ENCODE results near the gene ESYT2. TPM values are rescaled to one million over a fixed set of nuclear protein-coding genes. Genes with fewer than 3 reads are reported as not detected.
"Not testable (repeated sequence)": the region's sequence is repeated elsewhere in the genome, so short reads cannot be mapped to it uniquely, and the experiment has no call there.

ESYT2 gene
- total RNA-seq, 1 donor from 2014 or later, result 61.3 TPM

- DNase-seq, result peak; percentile 58
- Mint-ChIP-seq H3K9me3 (peaks cover 11% of the 10 kb centered on the region), H3K27ac (peak overlapping the region; percentile 71), H3K27me3 (no peaks in the 10 kb centered on the region), H3K36me3 (ENCODE audit: low read depth) (peaks cover 10% of the 10 kb centered on the region), H3K4me3 (no peak overlapping the region), H3K4me1 (peaks cover 34% of the 10 kb centered on the region)
- intact Hi-C loops (cut with micrococcal nuclease), result loop anchor here (10.0 kb wide), 2 partner anchors 68 to 1572 kb away; partner anchors contain the start of gene UBE3C
Measured at GRCh38 chr7:158706710-158707590, 122.4 kb downstream of the ESYT2 start.

- peaks cover 16% of the 10 kb centered on the region for H3K36me3 Mint-ChIP-seq (ENCODE audit: low read depth)
- peak overlapping the region; percentile 71 for H3K27ac Mint-ChIP-seq
- H3K9me3 Mint-ChIP-seq, result peaks cover 11% of the 10 kb centered on the region
- DNase-seq, result peak; percentile 57
- intact Hi-C loops (cut with micrococcal nuclease), result loop anchor here (10.0 kb wide), 2 partner anchors 69 to 1571 kb away; partner anchors contain the start of gene UBE3C
- H3K4me1 Mint-ChIP-seq, result peaks cover 39% of the 10 kb centered on the region
- no peaks in the 10 kb centered on the region for H3K27me3 Mint-ChIP-seq
- H3K4me3 Mint-ChIP-seq, result peak overlapping the region; percentile 73
Measured at GRCh38 chr7:158706273-158706704, 123.0 kb downstream of the ESYT2 start.

- peaks cover 5% of the 10 kb centered on the region for H3K9me3 Mint-ChIP-seq
- H3K36me3 Mint-ChIP-seq (ENCODE audit: low read depth), result peaks cover 25% of the 10 kb centered on the region
- peak overlapping the region; percentile 90 for H3K4me3 Mint-ChIP-seq
- H3K27me3 Mint-ChIP-seq, result no peaks in the 10 kb centered on the region
- intact Hi-C loops (cut with micrococcal nuclease), result loop anchor here (1.0 to 10.0 kb wide), 5 partner anchors 69 to 1571 kb away; partner anchors contain the start of genes DYNC2I1 and UBE3C
- no peak for DNase-seq
- peak overlapping the region; percentile 79 for H3K27ac Mint-ChIP-seq
- peaks cover 40% of the 10 kb centered on the region for H3K4me1 Mint-ChIP-seq
Measured at GRCh38 chr7:158705234-158705850, 124.0 kb downstream of the ESYT2 start.

GRCh38 chr7:158704524-158705233, 124.6 kb downstream of the ESYT2 start, which contains the start of gene NCAPG2:
Gene NCAPG2 (minus strand): TSS chr7:158704804. CDS start chr7:158701899, 2,905 bp downstream.
- peak; percentile 99 for DNase-seq
- intact Hi-C loops (cut with micrococcal nuclease), result loop anchor here (1.0 to 10.0 kb wide), 7 partner anchors 48 to 1570 kb away; partner anchors contain the start of genes DYNC2I1, ESYT2 and UBE3C
- Mint-ChIP-seq H3K27me3 (no peaks in the 10 kb centered on the region), H3K4me1 (peaks cover 41% of the 10 kb centered on the region), H3K27ac (peak within 1 kb of the TSS; percentile 93), H3K36me3 (ENCODE audit: low read depth) (peaks cover 27% of the 10 kb centered on the region), H3K4me3 (peak within 1 kb of the TSS; percentile 90), H3K9me3 (peaks cover 5% of the 10 kb centered on the region)

- peaks cover 49% of the 10 kb centered on the region for H3K4me1 Mint-ChIP-seq
- DNase-seq, result peak; percentile 65
- intact Hi-C loops (cut with micrococcal nuclease), result loop anchor here (1.0 to 10.0 kb wide), 6 partner anchors 48 to 1569 kb away; partner anchors contain the start of genes ESYT2 and UBE3C
- peak overlapping the region; percentile 93 for H3K27ac Mint-ChIP-seq
- H3K9me3 Mint-ChIP-seq, H3K27me3 Mint-ChIP-seq: not testable (repeated sequence)
- peak overlapping the region; percentile 90 for H3K4me3 Mint-ChIP-seq
- H3K36me3 Mint-ChIP-seq (ENCODE audit: low read depth), result peaks cover 35% of the 10 kb centered on the region
Measured at GRCh38 chr7:158703679-158704523, 125.4 kb downstream of the ESYT2 start.

- H3K27me3 Mint-ChIP-seq, result no peaks in the 10 kb centered on the region
- H3K4me3 Mint-ChIP-seq, result peak overlapping the region; percentile 90
- peaks cover 5% of the 10 kb centered on the region for H3K9me3 Mint-ChIP-seq
- H3K36me3 Mint-ChIP-seq (ENCODE audit: low read depth), result peaks cover 38% of the 10 kb centered on the region
- peaks cover 52% of the 10 kb centered on the region for H3K4me1 Mint-ChIP-seq
- intact Hi-C loops (cut with micrococcal nuclease), result loop anchor here (10.0 kb wide), 2 partner anchors 72 to 1568 kb away; partner anchors contain the start of gene UBE3C
- peak overlapping the region; percentile 87 for H3K27ac Mint-ChIP-seq
- peak; percentile 52 for DNase-seq
Measured at GRCh38 chr7:158702944-158703343, 126.4 kb downstream of the ESYT2 start.

- peaks cover 41% of the 10 kb centered on the region for H3K36me3 Mint-ChIP-seq (ENCODE audit: low read depth)
- no peaks in the 10 kb centered on the region for H3K9me3 Mint-ChIP-seq
- DNase-seq, result peak; percentile 56
- peak overlapping the region; percentile 20 for H3K27ac Mint-ChIP-seq
- no peaks in the 10 kb centered on the region for H3K27me3 Mint-ChIP-seq
- peak overlapping the region; percentile 90 for H3K4me3 Mint-ChIP-seq
- H3K4me1 Mint-ChIP-seq, result peaks cover 55% of the 10 kb centered on the region
- intact Hi-C loops (cut with micrococcal nuclease), result loop anchor here (10.0 kb wide), 2 partner anchors 73 to 1567 kb away; partner anchors contain the start of gene UBE3C
Measured at GRCh38 chr7:158702196-158702595, 127.1 kb downstream of the ESYT2 start.

GRCh38 chr7:158700008-158700407, 129.3 kb downstream of the ESYT2 start:
- H3K36me3 Mint-ChIP-seq (ENCODE audit: low read depth), result peaks cover 58% of the 10 kb centered on the region
- no peak overlapping the region for H3K27ac Mint-ChIP-seq
- H3K9me3 Mint-ChIP-seq, result no peaks in the 10 kb centered on the region
- peaks cover 61% of the 10 kb centered on the region for H3K4me1 Mint-ChIP-seq
- peak; percentile 51 for DNase-seq
- H3K4me3 Mint-ChIP-seq, result no peak overlapping the region
- no peaks in the 10 kb centered on the region for H3K27me3 Mint-ChIP-seq
- intact Hi-C loops (cut with micrococcal nuclease), result loop anchor here (10.0 kb wide), 2 partner anchors 75 to 1565 kb away; partner anchors contain the start of gene UBE3C

- Mint-ChIP-seq H3K9me3 (no peaks in the 10 kb centered on the region), H3K4me1 (peaks cover 66% of the 10 kb centered on the region), H3K27ac (peak overlapping the region; percentile 34), H3K4me3 (no peak overlapping the region), H3K27me3 (no peaks in the 10 kb centered on the region), H3K36me3 (ENCODE audit: low read depth) (peaks cover 64% of the 10 kb centered on the region)
- intact Hi-C loops (cut with micrococcal nuclease), result no loop called here
- DNase-seq, result peak; percentile 52
Measured at GRCh38 chr7:158699341-158699740, 130.0 kb downstream of the ESYT2 start.

- peak overlapping the region; percentile 7 for H3K27ac Mint-ChIP-seq
- peak; percentile 54 for DNase-seq
- no peaks in the 10 kb centered on the region for H3K9me3 Mint-ChIP-seq
- peaks cover 66% of the 10 kb centered on the region for H3K36me3 Mint-ChIP-seq (ENCODE audit: low read depth)
- H3K4me3 Mint-ChIP-seq, result no peak overlapping the region
- peaks cover 68% of the 10 kb centered on the region for H3K4me1 Mint-ChIP-seq
- intact Hi-C loops (cut with micrococcal nuclease), result no loop called here
- no peaks in the 10 kb centered on the region for H3K27me3 Mint-ChIP-seq
Measured at GRCh38 chr7:158698657-158699195, 130.6 kb downstream of the ESYT2 start.

GRCh38 chr7:158697597-158697996, 131.7 kb downstream of the ESYT2 start:
- H3K27me3 Mint-ChIP-seq; intact Hi-C loops (cut with micrococcal nuclease); H3K4me3 Mint-ChIP-seq; H3K27ac Mint-ChIP-seq; H3K9me3 Mint-ChIP-seq: not testable (repeated sequence)
- Mint-ChIP-seq H3K36me3 (ENCODE audit: low read depth) (peaks cover 68% of the 10 kb centered on the region), H3K4me1 (peaks cover 61% of the 10 kb centered on the region)
- peak; percentile 25 for DNase-seq

- no peaks in the 10 kb centered on the region for H3K9me3 Mint-ChIP-seq
- peaks cover 68% of the 10 kb centered on the region for H3K36me3 Mint-ChIP-seq (ENCODE audit: low read depth)
- peak; percentile 82 for DNase-seq
- no peak overlapping the region for H3K4me3 Mint-ChIP-seq
- H3K27me3 Mint-ChIP-seq, result no peaks in the 10 kb centered on the region
- peak overlapping the region; percentile 65 for H3K27ac Mint-ChIP-seq
- peaks cover 46% of the 10 kb centered on the region for H3K4me1 Mint-ChIP-seq
- intact Hi-C loops (cut with micrococcal nuclease), result loop anchor here (1.0 kb wide), 1 partner anchor 281 kb away; no protein-coding TSS in a partner anchor
Measured at GRCh38 chr7:158695726-158696452, 133.4 kb downstream of the ESYT2 start.

Measured in activated CD4-positive, alpha-beta T cell treated with anti-CD3 and anti-CD28 coated beads, Interleukin-2, amount 10 ng/mL, durations not matched to agents 24 days and 14 days (primary cell).